HepG2 (cell line): ENCODE data around the gene KANK4. TPM values are rescaled to one million over a fixed set of nuclear protein-coding genes. Genes with fewer than 3 reads are reported as not detected.
"Not testable (repeated sequence)": the region's sequence is repeated elsewhere in the genome, so short reads cannot be mapped to it uniquely, and the experiment has no call there.

Experiments
- ATAC-seq: fragments of 200-7000 bp; cut with Tn5 transposase; 3 replicates; pipeline ENCODE4 v1.9.1; 2020; ENCODE audit warnings: mild to moderate bottlenecking, moderate library complexity
- BruUV-seq: library from RNA; stranded (reverse); fragments of 400-500 nt; replicated peaks from 2 replicates; lab custom pipeline; 2021; lab: Mats Ljungman, UMichigan
- CTCF ChIA-PET: fragments of 300-600 bp; formaldehyde crosslinking; extraction: SDS; loops from one replicate; lab custom pipeline; 2021; ENCODE audit warnings: low total read pairs, inconsistent platforms, low intra/inter-chr PET ratio; lab: Yijun Ruan, JAX
- POLR2A ChIA-PET: fragments of 350-600 bp; sonication (Branson Sonifier 250); formaldehyde crosslinking; loops from one replicate; lab custom pipeline; 2020; ENCODE audit warnings: antibody characterized with exemption, inconsistent platforms; lab: Yijun Ruan, JAX
- DNase-seq: peaks from one replicate; pipeline ENCODE4 v3.0.0-alpha.2; 2015; ENCODE audit warnings: low spot score
- FAIRE-seq: peaks from 3 replicates; lab custom pipeline; 2011; peaks lifted over from hg19 to GRCh38; lab: Jason Lieb, UNC
- H2AFZ ChIP-seq: one replicate; pipeline ENCODE4 v1.6.1; 2011; ENCODE audit warnings: low read length, inconsistent platforms
- H3K27ac ChIP-seq: fragments of 300-600 bp; 3 replicates; pipeline ENCODE4 v1.8.0; 2011; ENCODE audit warnings: mixed run types, mild to moderate bottlenecking, mixed read lengths, low read length, inconsistent platforms; ENCODE audit not compliant: insufficient read depth; ENCODE audit errors: extremely low read length
- H3K27me3 ChIP-seq, 2 experiments: fragments of 200-600 bp in 1 of 2; 2 replicates in 1 of 2; 3 replicates in 1 of 2; pipeline versions ENCODE4 v1.6.0 to v1.8.0; 2011; ENCODE audit warnings: low read length in 2 of 2, mild to moderate bottlenecking in 2 of 2, moderate library complexity in 2 of 2, inconsistent platforms in 1 of 2; ENCODE audit not compliant: insufficient read depth in 2 of 2, control insufficient read depth in 1 of 2
- H3K36me3 ChIP-seq, 2 experiments: fragments of 200-600 bp in 1 of 2; replicated peaks in 1 of 2; 2 replicates in 1 of 2; 3 replicates in 1 of 2; pipeline versions ENCODE4 v1.5.1 to v1.8.0; 2011; ENCODE audit warnings: low read length in 2 of 2, inconsistent platforms in 1 of 2; ENCODE audit not compliant: insufficient read depth in 2 of 2, control insufficient read depth in 1 of 2
- H3K4me1 ChIP-seq: 2 replicates; pipeline ENCODE4 v1.5.1; 2012; ENCODE audit warnings: low read length, inconsistent platforms; ENCODE audit not compliant: insufficient read depth
- H3K4me2 ChIP-seq: 2 replicates; pipeline ENCODE4 v1.6.0; 2011; ENCODE audit warnings: low read depth, low read length, inconsistent platforms
- H3K4me3 ChIP-seq, 3 experiments: fragments of 200-600 bp in 1 of 3; sonication (generic), shearing (Covaris generic) in 1 of 3; replicated peaks in 1 of 3; 2 replicates each; pipeline ENCODE4 v1.5.1; 2011 to 2016; ENCODE audit warnings: low read length in 3 of 3, inconsistent platforms in 2 of 3, low read depth in 2 of 3, mild to moderate bottlenecking in 2 of 3, control low read depth in 1 of 3, mixed read lengths in 1 of 3; ENCODE audit not compliant: insufficient read depth in 1 of 3
- H3K79me2 ChIP-seq: one replicate; pipeline ENCODE4 v1.6.1; 2011; ENCODE audit warnings: low read length, inconsistent platforms; ENCODE audit not compliant: insufficient read depth
- H3K9ac ChIP-seq: 2 replicates; pipeline ENCODE4 v1.6.0; 2011; ENCODE audit warnings: mild to moderate bottlenecking, low read depth, low read length, inconsistent platforms; ENCODE audit not compliant: insufficient read depth
- H3K9me3 ChIP-seq: 2 replicates; pipeline ENCODE4 v1.5.1; 2012; ENCODE audit warnings: mild to moderate bottlenecking, low read length
- H4K20me1 ChIP-seq: 2 replicates; pipeline ENCODE4 v1.6.0; 2011; ENCODE audit warnings: inconsistent platforms, mild to moderate bottlenecking, low read length, moderate library complexity; ENCODE audit not compliant: insufficient read depth
- ARID3A ChIP-seq: IDR thresholded peaks from 2 replicates; pipeline ENCODE4 v1.6.1; 2012; ENCODE audit warnings: low read depth, low read length, improper control_type of control experiment
- CBX5 ChIP-seq: sonication (generic); formaldehyde crosslinking; IDR thresholded peaks from 2 replicates; pipeline ENCODE4 v1.4.0; 2020; ENCODE audit warnings: missing genetic modification reagents, borderline replicate concordance
- KMT2A ChIP-seq: sonication (generic); formaldehyde crosslinking; IDR thresholded peaks from 2 replicates; pipeline ENCODE4 v1.4.0; 2020; ENCODE audit warnings: missing genetic modification reagents
- MIXL1 ChIP-seq: IDR thresholded peaks from 2 replicates; pipeline ENCODE4 v1.6.1; 2016
- SNRNP70 ChIP-seq: fragments of 200-400 bp; formaldehyde crosslinking; IDR thresholded peaks from 2 replicates; pipeline ENCODE4 v1.6.1; 2017; ENCODE audit warnings: mild to moderate bottlenecking, low read depth, low read length, moderate library complexity
- SRF ChIP-seq: IDR thresholded peaks from 2 replicates; pipeline ENCODE4 v1.6.1; 2011; ENCODE audit warnings: mild to moderate bottlenecking, low read depth, low read length, moderate library complexity
- TERF1 ChIP-seq: sonication (generic); formaldehyde crosslinking; IDR thresholded peaks from 2 replicates; pipeline ENCODE4 v1.8.0; 2022; ENCODE audit warnings: mild to moderate bottlenecking, missing genetic modification reagents, moderate library complexity
- ZKSCAN5 ChIP-seq: sonication (generic); formaldehyde crosslinking; IDR thresholded peaks from 2 replicates; pipeline ENCODE4 v1.5.1; 2020; ENCODE audit warnings: mild to moderate bottlenecking, missing genetic modification reagents
- ZNF431 ChIP-seq: sonication (generic); formaldehyde crosslinking; IDR thresholded peaks from 2 replicates; pipeline ENCODE4 v1.9.0; 2022; ENCODE audit warnings: missing genetic modification reagents, low read depth, mild to moderate bottlenecking, borderline replicate concordance
- ZNF574 ChIP-seq: sonication (generic); formaldehyde crosslinking; IDR thresholded peaks from 2 replicates; pipeline ENCODE4 v1.4.0; 2020; ENCODE audit warnings: missing genetic modification reagents
- WGBS: methylation state at CpG from one replicate; pipeline ENCODE4 v1.1.6; 2017; ENCODE audit warnings: low lambda C conversion rate; 5-methylcytosine and 5-hydroxymethylcytosine counted together
- in situ Hi-C: cut with HindIII; loops from 2 replicates; pipeline ENCODE4 v1.10.0; 2017; ENCODE audit warnings: low pct_unique_long_range_greater_than_20kb; ENCODE audit not compliant: extremely low pct_ligation_motif_present
- intact Hi-C: fragments of 100-400 bp; cut with micrococcal nuclease; formaldehyde crosslinking; loops from one replicate; pipeline ENCODE4 v1.10.0; 2022; ENCODE audit not compliant: unreplicated experiment
- polyA plus RNA-seq, 8 experiments: library from polyadenylated mRNA; depleted of rRNA in 3 of 8; stranded (reverse) in 7 of 8; unstranded in 1 of 8; fragments of >200 nt; fragmentation: Illumina TruSeq in 4 of 8; extraction: Trizol in 4 of 8; gene quantifications; 2 replicates each; pipeline versions ENCODE4 v1.2.1 to v1.2.3, GENCODE V29; 2011 to 2016; ENCODE audit warnings: low read depth in 4 of 8, missing spikeins in 1 of 8, mixed read lengths in 1 of 8; ENCODE audit not compliant: insufficient read depth in 1 of 8
- total RNA-seq, 5 experiments: library from RNA; depleted of rRNA; stranded (reverse); fragments of >200 nt; fragmentation: Illumina TruSeq; extraction: Trizol; gene quantifications; 2 replicates each; pipeline ENCODE4 v1.2.3, GENCODE V29; 2016; ENCODE audit warnings: low read depth in 1 of 5

Gene KANK4
- total and polyA plus RNA-seq, 2 of the 13 experiments (the other 11 are each of a cell fraction or from before 2014, with no cell fraction given), result 16.1 to 25.7 TPM

- FAIRE-seq, H3K36me3 ChIP-seq, H3K27me3 ChIP-seq, CTCF ChIA-PET, POLR2A ChIA-PET, in situ Hi-C loops, DNase-seq, H3K4me2 ChIP-seq, H4K20me1 ChIP-seq, H3K4me3 ChIP-seq, H3K79me2 ChIP-seq, H3K9ac ChIP-seq, BruUV-seq, ATAC-seq, H2AFZ ChIP-seq, H3K9me3 ChIP-seq, H3K27ac ChIP-seq: not testable (repeated sequence)
- H3K4me1 ChIP-seq, result peaks cover 49% of the 10 kb centered on the region
- intact Hi-C loops, result loop anchor here (5.0 kb wide), 3 partner anchors 43 to 163 kb away; no protein-coding TSS in a partner anchor
- 100% methylated on average over 3 of the region's 3 CpGs for WGBS
- peak; percentile 97 for TF ChIP-seq ZNF431 (CRISPR knock-in tag)
Measured at GRCh38 chr1:62244380-62244779, 74.9 kb downstream of the KANK4 start.

- H2AFZ ChIP-seq, result no peak overlapping the region
- in situ Hi-C loops (no loop called here), intact Hi-C loops (loop anchor here (5.0 kb wide), 3 partner anchors 46 to 166 kb away; no protein-coding TSS in a partner anchor)
- H3K4me3 ChIP-seq, result peak overlapping the region in 1 of 3 experiments; percentile 22; a peak in 2 of 6 replicates
- FAIRE-seq (peak; percentile 76), ATAC-seq (peak; percentile 91), DNase-seq (peak; percentile 91)
- H3K4me2 ChIP-seq, result peak overlapping the region; percentile 66
- H3K27ac ChIP-seq, result peak overlapping the region; percentile 66
- WGBS, result 19% methylated on average over 12 of the region's 12 CpGs
- H3K9ac ChIP-seq, result peak overlapping the region; percentile 22; the same call in 1 of the 2 replicates
- peaks cover 75% of the 10 kb centered on the region for H3K4me1 ChIP-seq
- ChIA-PET CTCF (interaction anchor here (1.6 kb wide), 1 partner anchor 66 kb away, joined by 3 read pairs; no protein-coding TSS in a partner anchor), POLR2A (no interaction called here)
- no peaks in the 10 kb centered on the region for H3K9me3 ChIP-seq
- H4K20me1 ChIP-seq, result no peaks in the 10 kb centered on the region
- H3K36me3 ChIP-seq, result peaks cover 0 to 9% of the 10 kb centered on the region in 2 experiments; a peak in 2 of 5 replicates
- BruUV-seq, result no TSS peak
- no peaks in the 10 kb centered on the region for H3K27me3 ChIP-seq
- H3K79me2 ChIP-seq, result no peaks in the 10 kb centered on the region
- TF ChIP-seq ARID3A (0 out of 2 replicates have a peak, but pooled peaks have one; percentile 41), TERF1 (CRISPR knock-in tag) (no peak), ZKSCAN5 (CRISPR knock-in tag) (no peak), CBX5 (CRISPR knock-in tag) (no peak), SNRNP70 (no peak), KMT2A (CRISPR knock-in tag) (peak; percentile 73; the same call in 1 of the 2 replicates), MIXL1 (CRISPR knock-in tag) (peak; percentile 55; the same call in 1 of the 2 replicates), ZNF574 (CRISPR knock-in tag) (peak; percentile 46; the same call in 1 of the 2 replicates), SRF (no peak)
Measured at GRCh38 chr1:62241371-62242131, 77.7 kb downstream of the KANK4 start.
